HG02981 (cell line): Measurements from ENCODE around the gene DIS3L2.

Experiments
- ATAC-seq: cut with Tn5 transposase; IDR thresholded peaks from one replicate; pipeline ENCODE4 v1.9.1; 2021; ENCODE audit warnings: mild to moderate bottlenecking, moderate library complexity; ENCODE audit not compliant: unreplicated experiment

Gene DIS3L2

DNA sequence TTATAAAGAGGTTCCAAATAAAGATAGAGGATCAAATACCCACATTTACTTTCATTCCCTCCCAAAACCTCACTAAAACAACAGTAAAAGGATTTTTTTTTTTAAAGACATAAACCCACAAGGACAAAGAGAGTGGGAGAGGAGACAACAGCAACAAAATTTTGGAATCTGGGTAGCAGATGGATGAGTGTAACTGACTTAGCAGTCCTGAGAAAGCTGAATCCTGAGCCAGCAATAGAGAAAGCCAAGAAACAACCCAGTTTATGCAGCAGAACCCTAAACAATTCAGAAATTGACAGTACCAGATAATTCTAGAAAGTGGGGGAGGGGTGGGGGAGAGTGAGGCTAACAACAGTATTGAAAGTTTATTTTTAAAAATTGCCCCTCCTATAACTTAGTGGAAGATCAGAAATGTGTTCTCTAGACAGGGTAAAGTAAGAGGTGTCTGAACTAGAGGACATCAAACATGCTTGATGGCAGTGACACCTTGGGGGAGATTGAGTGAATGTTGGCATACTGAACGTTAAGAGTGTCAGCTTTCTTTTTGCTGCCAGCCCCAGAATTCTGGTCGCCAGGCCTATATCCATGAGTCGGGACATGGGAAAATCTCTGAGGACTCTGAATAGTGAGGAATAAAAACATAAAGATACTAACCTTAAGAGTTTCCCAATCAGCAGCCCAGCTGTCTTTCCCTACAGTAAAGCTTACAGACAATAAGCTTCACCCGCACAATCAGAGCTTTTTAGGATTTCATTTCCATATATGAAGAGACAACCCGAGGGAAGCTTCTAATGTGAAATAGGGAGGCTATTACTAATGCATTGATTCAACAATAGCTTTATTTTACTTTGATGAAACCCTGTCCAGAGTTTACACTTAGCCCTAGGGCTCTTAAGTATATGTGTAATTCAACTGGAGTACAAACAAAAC lies 289.0 kb downstream of the DIS3L2 start:
- ATAC-seq, result no peak

DNA sequence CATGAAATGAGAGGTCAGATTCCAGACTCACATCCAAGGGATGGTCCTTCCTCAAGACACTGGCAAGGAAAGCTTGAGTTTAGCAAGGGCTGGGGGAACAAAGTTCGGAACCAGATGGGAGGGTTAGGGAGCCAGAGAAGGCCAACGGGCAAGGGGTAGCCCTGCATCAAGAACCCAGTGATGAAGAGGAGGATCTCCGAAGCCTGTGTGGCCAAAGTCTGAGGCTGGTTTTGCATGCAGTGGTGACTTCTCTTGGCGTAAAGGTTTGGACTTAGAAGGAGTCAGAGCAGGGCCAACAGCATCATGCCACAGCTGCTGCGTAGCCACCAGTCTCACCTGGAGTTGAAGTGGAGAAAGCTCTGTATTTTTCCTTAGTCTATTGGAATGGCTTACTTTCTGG lies 293.5 kb downstream of the DIS3L2 start:
- no peak for ATAC-seq

DNA sequence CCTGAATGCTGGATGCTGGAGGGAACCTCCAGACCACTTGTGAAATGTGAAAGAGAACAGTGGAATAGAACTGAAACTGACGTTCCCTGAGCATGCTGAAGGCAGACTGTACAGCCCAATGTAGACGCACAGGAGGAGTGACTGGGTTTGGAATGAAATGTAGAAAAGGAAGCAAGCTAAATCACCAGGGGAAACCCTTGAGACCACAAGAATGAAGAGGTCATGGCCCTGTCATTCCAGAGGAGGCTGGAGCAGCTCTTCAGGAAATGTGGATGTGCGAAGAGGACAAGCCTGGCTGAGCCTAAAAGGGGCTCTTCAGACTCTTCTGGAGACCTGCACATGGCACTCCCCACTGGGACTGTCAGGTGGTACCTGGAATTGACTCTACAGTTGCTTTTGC lies 298.6 kb downstream of the DIS3L2 start:
- ATAC-seq, result no peak

DNA sequence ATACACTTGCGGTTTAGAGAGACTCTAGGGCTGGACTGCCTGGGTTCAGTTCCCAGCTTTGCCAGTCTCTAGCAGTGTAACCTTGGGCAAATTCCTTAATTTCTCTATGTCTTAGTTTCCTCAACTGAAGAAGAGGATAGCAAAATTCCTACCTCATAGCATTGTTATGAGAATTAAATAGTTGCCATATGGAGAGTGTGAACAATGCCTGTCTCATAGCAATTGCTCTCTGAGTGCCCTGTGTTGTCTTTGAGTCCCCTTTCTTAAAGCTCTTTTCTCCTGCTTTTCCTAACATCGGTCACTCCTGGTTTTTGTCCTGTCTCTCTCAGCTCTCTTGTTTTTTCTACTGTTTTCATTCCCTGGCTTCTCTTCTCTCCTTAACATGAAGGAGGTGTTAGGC lies 300.3 kb downstream of the DIS3L2 start:
- no peak for ATAC-seq

DNA sequence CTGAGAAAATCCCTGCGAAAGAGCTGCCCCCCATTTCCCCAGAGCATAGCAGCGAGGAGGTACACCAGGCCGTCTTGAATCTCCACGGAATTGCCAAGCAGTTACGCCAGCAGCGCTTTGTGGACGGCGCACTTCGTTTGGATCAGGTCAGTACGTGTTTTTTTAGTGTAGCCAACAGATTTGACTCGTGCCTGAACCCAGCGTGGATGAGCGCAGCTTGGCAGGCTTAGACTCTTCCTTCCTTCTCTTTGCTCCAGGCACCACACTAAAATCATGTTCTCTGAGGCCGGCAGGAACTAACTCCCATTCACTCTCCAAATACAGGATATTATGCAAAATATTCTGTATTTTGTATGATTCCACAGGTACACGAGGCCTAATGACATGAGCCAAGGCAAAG lies 301.8 kb downstream of the DIS3L2 start:
- no peak for ATAC-seq

DNA sequence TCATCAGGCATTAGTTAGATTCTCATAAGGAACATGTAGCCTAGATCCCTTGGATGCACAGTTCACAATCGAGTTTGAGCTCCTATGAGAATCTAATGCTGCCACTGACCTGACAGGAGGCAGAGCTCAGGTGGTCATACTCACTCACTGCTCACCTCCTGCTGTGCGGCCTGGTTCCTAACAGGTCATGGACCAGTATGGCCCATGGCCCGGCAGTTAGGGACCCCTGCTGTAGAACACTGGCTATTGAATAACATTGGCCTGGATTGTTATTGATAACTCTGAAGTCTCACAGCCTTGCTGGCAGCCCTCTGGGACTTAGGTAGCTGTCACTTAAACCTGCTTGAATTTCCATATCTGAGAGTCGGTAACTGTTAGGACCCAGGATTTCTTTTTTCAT lies 302.6 kb downstream of the DIS3L2 start:
- no peak for ATAC-seq

DNA sequence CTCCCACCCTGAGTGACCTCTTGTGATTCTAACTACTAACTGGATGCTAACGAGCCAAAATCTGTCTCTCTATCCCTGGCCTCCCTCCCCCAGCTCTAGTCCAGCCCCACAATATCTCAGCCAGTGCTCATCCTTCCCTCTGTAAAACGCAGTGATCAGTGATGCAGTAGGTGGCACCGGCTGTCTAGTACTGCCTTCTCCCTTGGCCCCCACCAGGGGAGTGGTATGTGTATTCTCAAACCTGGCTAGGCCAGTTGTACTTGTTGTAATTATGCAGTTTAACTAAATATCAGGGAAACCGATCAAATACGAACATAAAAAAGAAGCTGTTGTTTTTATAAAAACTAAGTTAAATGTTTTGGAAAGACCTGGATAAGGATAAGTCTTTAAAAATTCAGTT lies 303.8 kb downstream of the DIS3L2 start:
- no peak for ATAC-seq

DNA sequence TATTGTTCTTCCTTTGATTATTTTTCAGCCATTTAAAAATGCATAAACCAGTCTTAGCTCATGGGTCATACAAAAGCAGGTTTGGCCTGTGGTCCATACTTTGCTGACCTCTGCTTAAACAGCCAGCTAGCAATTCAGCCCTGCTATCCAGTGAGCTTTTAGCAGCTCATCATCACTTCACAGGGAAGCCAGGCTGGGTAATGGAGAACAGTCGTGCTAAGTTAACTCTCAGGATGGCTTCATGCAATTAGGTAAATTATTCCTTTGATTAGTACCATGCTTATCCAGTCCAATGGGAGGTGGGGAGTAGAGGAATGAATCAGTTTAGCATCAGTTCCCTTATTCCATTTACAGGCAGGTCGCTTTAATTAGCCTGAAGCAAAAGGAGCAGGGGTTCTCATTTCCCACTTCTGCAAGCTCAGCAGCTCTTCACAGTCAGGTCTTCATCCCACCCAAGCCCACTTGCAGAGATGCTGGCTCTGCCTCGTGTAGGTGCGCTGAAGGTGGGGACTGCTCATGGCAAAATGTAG lies 307.2 kb downstream of the DIS3L2 start:
- no peak for ATAC-seq

DNA sequence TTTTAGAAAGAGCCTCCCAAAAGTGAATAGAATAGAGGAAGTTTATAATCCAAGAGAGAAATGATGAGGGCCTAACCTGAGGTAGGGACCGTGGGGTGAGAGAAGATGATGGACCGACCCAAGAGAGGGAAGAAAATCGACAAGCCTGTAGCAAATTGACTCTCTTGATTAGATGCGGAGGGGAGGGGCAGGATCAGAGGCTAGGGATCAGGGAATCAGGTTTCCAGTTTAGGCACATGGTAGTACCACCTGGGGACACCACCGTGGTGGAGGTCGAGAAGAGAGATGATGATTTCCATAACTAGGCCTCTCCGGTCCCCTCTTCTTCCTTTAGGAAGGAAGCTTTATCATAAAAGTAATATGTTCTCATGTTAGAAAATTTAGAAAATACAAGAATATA lies 308.4 kb downstream of the DIS3L2 start:
- no peak for ATAC-seq

DNA sequence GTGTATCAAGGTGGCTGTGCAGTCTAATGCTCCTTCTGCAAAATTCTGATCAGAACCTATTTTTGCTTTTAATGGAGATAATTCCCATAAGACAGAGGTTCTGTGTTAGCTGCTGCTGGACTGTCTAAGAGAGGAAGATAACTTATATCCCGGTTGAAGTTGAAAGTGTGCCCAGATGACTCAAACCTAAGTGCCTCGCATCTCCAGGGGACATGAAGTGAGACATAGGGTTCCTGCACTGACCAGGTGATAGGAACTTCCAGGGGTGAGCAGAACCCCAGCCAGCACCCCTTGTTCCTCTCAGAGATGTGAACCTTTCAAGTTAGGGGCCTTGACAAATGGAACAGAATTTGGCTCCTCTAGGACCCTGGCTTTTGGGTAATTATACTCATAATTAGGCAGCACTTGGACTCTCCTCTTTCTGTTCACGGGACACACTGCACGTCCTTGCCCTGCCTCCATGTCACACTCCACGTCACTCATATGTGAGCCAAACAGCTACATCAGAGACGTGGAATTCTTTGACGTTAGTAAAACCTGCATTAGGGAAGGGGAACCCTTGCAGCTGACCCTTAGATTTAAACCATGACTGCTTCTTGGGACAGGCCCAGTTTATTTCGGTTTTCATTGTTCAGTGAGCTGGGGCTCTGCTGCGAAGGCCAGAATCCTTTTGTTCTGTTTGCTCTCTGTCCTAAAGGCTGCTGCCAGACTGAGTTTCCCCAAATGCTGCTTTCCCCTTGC lies 312.6 kb downstream of the DIS3L2 start:
- no peak for ATAC-seq

DNA sequence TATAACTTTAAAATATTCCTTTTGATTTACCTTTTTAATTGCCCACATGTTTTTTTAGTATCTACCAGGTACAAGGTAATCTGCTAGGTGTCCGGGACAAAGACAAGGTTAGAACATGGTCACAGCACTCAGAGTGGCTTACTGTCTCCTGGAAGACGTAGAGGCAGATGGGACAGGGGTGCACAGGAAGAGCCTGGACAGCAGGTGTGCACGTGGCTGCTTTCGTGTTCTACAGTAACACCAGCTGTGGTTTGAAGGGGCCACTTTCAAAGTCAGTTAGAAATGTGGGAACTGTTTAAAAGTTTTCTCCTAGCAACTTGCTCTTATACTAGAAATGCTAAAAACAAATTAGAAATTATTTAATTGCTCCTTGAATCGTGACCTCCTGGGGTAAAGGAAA lies 314.2 kb downstream of the DIS3L2 start:
- ATAC-seq, result no peak

DNA sequence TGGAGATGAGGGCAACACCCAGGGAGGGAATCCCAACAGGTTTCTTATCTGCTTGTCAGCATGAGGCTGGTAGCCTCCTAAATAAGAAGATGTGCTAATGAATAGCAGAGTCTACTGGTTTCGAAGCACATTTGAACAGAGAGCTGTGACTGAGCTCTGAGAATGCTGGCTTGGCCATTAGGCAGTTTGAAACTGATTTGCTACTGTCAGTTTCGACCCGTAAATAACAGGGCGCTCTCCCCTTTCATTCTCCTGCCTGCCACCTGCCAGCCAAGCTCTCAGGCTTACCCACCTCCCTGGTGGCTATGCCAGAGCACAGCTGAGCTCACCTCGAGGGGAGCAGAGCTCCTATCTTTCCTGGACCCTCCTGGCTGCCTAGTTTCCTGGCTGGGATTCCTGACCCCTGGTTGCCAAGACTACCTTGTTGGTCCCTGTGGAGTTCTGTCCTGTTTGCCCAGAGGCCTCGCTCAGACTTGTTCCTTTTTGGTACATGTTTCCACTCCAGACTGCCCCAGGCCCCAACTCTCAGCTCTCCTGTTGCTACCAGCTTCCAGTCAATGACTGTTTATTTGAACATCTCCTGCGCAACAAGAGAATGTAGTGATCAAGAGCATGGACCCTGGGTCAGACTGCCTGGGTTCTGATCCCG lies 314.7 kb downstream of the DIS3L2 start:
- ATAC-seq, result no peak

DNA sequence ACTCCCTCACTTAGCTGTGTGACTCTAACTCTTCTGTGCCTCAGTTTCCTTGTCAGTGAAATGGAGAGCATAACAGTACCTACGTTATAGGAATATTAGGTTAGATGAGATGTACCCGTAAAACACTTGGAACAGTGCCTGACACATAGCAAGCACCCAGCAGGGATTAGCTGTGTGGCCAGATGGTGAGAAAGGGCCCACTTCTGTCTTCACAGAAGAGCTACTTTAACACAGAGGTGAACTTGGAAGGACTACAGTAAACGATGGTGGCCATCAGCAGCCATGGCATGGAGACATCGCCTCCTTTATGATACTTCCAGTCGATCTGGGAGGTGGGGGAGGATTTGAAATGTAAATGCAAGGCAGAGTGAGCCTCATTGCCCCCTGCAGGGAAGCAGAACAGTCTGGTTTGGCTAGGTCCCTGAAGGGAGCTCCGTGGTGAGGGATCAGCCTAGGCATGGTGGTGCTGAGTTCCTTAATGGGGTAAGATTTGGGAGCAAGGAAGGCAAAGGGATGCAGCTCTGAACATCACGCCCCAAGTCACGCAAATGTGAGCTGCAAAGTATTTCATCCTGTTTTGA lies 315.3 kb downstream of the DIS3L2 start:
- ATAC-seq, result no peak

DNA sequence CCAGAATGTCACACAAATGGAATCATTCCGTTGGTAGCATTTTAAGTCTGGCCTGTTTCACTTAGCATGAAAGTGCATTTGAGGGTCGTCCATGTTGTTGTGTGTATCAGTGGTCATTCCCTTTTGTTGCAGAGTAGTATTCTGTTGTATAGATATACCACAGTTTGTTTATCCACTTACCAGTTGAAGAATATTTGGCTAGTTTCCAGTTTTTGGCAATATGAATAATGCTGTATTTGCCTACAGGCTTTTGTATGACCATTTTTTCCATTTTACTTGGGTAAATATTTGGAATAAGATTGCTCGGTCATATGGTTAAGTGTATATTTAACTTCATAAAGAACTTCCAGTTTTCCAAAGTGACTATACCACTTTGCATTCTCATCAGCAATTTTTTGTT lies 317.0 kb downstream of the DIS3L2 start:
- no peak for ATAC-seq

DNA sequence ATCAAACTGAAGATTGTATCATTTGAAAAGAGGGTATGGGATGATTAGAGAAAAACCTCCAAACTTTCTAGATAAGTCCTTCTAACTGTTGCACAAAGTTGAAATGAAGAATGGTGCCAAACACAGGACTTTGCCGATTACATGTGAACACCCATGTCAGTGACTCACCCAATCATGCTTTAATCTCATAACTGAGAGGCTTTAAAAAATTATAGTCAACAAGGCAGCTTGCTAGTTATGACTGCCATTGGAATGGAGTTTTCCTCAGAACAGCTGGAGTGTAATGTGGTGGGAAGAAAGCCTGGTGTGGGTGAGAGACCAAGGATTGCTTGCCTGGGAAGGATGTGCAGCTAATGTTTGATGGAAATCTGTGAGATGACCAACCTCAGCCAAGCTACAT lies 318.8 kb downstream of the DIS3L2 start:
- no peak for ATAC-seq

DNA sequence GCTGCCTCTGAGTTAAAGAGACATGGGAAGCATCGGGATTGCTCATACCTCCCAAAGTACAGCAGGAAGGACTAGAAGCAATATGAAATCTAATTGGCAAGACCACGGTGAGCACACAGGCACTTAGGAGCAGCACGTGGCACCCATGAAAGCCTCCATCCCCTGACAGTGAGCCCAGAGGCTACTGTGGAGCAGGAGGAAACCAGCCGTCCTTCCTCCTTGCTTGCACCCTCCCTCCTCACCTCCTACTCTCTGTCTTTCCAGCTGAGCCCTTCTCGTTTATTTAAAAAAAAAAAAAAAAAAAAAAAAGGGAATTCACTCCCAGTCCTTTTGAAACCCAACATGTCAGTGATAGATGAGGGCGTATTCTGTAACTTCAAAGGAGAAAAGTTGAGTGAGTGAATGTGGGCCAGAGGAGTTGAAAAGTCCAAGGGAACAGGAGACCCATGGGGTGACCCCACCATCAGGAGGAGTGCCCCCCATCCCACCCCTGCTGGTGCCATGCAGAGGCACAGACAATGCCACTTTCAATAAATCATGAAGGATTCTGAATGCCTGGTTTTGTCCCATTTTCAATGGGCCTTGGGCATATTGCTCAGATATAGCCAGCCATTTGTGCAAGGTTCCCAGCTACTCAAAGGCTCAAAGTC lies 320.5 kb downstream of the DIS3L2 start:
- no peak for ATAC-seq

DNA sequence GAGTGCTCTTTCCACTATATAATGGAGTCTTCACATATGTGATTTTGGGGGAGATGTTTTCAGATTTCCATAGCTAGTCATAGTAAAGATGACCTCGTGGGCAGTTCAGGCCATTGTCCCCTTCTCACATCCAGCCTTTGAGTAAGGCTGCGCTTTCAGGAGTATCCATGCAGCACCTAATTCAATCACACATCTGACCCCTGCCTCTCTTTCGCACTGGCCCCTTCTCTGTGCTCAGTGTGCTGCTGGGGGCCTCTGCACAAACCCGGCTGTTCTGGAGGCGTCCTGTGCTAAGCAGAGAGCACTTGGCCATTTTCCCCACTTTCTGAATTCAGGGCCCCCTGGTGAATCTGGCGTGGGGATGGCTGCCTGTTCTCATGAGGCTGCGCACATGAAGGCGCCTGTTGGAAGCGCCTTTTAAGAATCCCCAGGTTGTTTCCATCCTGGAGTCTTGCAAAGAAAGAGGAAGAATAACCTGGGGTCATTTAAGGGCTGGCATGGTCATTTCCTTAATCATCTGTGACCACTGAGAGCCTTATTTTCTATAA lies 321.1 kb downstream of the DIS3L2 start:
- no peak for ATAC-seq

DNA sequence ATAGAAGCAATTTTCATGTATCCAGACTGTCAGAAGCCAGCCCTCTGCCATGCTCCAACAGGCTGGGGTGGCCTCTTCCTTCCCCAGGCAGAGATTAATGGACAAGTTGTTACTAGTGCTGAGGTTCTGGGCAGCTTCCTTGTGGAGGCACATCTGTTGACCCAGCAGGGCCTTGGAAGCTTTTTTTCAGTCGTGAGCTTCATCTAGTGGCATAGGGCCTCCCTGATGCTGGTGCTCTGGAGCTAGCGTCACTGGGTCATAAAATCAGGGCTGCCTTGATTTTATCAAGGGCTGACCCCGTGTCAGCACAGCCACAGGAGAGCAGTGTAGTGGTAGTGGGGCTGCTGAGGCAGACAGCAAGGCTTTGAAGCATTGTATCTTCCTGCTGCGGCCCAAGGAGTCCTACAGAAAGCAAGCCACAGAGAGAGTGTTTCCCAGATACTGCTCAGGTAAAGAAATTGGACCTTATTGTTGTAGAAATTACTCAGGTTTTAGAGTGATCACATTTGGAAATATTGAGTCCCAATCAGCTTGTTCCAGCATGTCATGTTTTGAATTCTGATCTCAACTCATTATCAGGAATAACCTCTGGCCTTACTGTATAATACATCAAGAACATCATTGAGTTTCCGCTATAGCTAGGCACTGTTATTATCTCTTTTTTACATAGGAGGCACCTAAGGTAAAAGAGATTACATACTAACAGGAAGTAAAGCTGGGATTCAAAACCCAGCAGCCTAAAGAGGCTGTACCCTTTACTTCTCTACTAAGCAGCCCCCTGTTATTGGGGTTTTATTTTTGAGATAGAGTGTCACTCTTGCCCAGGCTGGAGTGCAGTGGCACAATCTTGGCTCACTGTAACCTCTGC lies 324.7 kb downstream of the DIS3L2 start:
- ATAC-seq, result no peak

DNA sequence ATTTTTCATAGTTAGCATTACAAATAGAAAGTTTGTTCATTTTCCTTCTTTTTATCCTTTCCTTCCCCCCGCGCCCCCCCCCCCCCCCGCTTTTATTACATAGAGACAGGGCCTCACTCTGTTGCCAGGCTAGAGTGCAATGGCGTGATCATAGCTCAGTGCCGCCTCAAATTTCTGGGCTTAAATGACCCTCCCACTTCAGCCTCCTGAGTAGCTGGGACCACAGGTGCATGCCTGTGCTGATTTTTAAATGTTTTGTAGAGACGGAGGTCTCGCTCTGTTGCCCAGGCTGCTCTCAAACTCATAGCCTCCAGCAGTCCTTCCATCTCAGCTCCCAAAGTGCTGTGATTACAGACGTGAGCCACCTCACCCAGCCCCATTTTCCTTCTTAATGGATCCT lies 325.8 kb downstream of the DIS3L2 start:
- ATAC-seq, result no peak
